Spleen (tissue), 7 donors: ENCODE data around the gene MAGI2.

ENCODE experiments used
- POLR2A ChIP-seq, 3 donors: fragments of 450-650 bp; IDR thresholded peaks; one replicate each; pipeline ENCODE4 v1.5.1; 2017; ENCODE audit warnings: antibody characterized with exemption in 3 of 3, mild to moderate bottlenecking in 1 of 3
- POLR2AphosphoS5 ChIP-seq, 3 donors: sonication (generic); formaldehyde crosslinking; IDR thresholded peaks; one replicate each; pipeline ENCODE4 v1.5.1; 2017; ENCODE audit warnings: antibody characterized with exemption in 3 of 3
- TF ChIP-seq, protein P1 (sequence below), 11 experiments: fragments of 200-600 bp in 7 of 11; fragments of 450-650 bp in 4 of 11; sonication (generic) in 4 of 11; IDR thresholded peaks in 8 of 11; conservative IDR thresholded peaks in 3 of 11; 1 replicate in 7 of 11; 2 replicates in 4 of 11; pipeline versions ENCODE4 v1.4.0 to v1.8.0; 2016 to 2021; ENCODE audit warnings: antibody characterized with exemption in 11 of 11, inconsistent platforms in 4 of 11, mild to moderate bottlenecking in 1 of 11
- donor health status: DM: no; HTN: no; CAD: no; lungs with moderate emphysema.
- donor health status: DM: no; HTN: no; CAD: no.
- donor health status: DM: no; HTN: no; CAD: no.

DNA sequence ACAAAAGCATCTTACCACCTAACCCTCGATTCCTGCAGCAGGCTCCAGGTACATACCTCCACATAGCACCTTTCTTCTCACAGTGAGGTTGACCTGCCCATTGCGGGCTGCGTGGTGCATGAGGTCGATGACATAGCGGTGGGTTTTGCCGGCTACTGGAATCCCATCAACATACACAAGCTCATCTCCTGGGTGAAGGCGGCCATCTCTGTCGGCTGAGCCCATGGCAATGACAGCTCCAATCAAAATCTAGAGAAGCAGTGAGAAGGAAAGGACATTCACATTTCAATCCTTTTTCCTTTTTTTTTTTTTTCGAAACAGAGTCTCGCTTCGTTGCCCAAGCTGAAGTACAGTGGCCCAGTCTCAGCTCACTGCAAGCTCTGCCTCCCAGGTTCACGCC lies 1285.6 kb downstream of the MAGI2 start:
- TF ChIP-seq POLR2A (IDR thresholded peaks at IDR 0.05): no peak
- TF ChIP-seq, protein P1, sequence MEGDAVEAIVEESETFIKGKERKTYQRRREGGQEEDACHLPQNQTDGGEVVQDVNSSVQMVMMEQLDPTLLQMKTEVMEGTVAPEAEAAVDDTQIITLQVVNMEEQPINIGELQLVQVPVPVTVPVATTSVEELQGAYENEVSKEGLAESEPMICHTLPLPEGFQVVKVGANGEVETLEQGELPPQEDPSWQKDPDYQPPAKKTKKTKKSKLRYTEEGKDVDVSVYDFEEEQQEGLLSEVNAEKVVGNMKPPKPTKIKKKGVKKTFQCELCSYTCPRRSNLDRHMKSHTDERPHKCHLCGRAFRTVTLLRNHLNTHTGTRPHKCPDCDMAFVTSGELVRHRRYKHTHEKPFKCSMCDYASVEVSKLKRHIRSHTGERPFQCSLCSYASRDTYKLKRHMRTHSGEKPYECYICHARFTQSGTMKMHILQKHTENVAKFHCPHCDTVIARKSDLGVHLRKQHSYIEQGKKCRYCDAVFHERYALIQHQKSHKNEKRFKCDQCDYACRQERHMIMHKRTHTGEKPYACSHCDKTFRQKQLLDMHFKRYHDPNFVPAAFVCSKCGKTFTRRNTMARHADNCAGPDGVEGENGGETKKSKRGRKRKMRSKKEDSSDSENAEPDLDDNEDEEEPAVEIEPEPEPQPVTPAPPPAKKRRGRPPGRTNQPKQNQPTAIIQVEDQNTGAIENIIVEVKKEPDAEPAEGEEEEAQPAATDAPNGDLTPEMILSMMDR (IDR thresholded peaks at IDR 0.05 in 8 of 11, conservative IDR thresholded peaks at IDR 0.05 in 3 of 11): no peak
- TF ChIP-seq POLR2AphosphoS5 (IDR thresholded peaks at IDR 0.05): no peak
